ENCODE measurements around the gene MRPL54.

MRPL54 gene

DNA sequence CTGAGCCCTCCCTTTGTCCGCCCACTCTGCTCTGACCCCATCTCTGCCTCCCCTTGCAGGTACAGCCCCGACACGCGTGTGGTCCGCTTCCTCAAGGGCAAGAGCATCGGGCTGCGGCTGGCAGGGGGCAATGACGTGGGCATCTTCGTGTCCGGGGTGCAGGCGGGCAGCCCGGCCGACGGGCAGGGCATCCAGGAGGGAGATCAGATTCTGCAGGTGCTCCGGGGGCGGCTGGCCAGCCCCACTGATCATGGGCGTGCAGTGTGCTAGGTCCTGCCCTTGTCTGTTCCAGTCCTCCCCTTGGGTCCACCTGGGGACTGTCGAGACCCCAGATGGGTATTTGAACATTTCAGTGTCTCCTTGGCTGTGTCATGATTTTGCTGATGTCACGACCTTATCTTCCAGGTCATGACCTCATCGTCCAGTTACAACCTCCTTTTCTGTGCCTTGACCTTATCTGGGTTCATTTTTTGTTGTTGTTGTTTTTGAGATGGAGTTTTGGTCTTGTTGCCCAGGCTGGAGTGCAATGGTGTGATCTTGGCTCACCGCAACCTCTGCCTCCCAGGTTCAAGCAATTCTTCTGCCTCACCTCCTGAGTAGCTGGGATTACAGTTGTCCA lies 26.3 kb upstream of the MRPL54 start:
- no peaks in the 10 kb centered on the region for H3K9me3 Mint-ChIP-seq
- H3K4me1 Mint-ChIP-seq, result no peaks in the 10 kb centered on the region
- no peak overlapping the region for H3K27ac Mint-ChIP-seq
- TF ChIP-seq CTCF (IDR thresholded peaks at IDR 0.05), result no peak
- no peak for DNase-seq
- peaks cover 36% of the 10 kb centered on the region for H3K27me3 Mint-ChIP-seq (ENCODE audit: low read depth, poor library complexity)
- H3K36me3 Mint-ChIP-seq (ENCODE audit: low read depth), result no peaks in the 10 kb centered on the region
- no peak overlapping the region for H3K4me3 Mint-ChIP-seq

DNA sequence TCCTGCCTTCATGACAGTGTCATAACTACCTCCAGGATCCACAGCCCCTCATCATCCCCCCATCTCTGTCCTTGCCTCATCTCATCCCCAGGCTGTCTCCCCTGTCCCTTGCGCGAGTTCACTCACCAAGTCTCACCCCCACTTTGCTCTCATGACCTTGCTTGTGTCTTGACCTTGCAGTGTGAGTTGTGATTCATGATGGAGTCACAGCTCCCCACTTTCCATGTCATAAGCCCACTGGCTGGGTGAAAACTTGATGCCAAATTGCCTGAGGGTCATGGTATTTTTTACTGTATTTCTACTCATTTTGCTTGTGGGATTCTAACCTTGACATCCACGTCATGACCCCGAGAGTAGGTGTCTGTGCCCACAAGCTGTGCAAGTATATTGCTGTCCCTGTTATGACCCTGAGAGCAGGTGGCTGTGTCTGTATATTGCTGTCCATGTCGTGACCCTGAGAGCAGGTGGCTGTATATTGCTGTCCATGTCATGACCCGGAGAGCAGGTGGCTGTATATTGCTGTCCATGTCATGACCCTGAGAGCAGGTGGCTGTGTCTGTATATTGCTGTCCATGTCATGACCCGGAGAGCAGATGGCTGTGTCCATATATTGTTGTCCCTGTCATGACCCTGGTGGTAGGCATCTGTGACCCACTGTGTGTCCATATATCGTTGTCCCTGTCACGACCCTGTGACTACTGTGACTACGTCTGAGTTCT lies 24.8 kb upstream of the MRPL54 start:
- peaks cover 32% of the 10 kb centered on the region for H3K27me3 Mint-ChIP-seq (ENCODE audit: low read depth, poor library complexity)
- no peaks in the 10 kb centered on the region for H3K36me3 Mint-ChIP-seq (ENCODE audit: low read depth)
- TF ChIP-seq CTCF (IDR thresholded peaks at IDR 0.05), result no peak
- H3K27ac Mint-ChIP-seq, result no peak overlapping the region
- no peaks in the 10 kb centered on the region for H3K4me1 Mint-ChIP-seq
- no peak for DNase-seq
- H3K9me3 Mint-ChIP-seq, result no peaks in the 10 kb centered on the region
- H3K4me3 Mint-ChIP-seq, result no peak overlapping the region

- Mint-ChIP-seq H3K27ac (no peak overlapping the region), H3K4me1 (no peaks in the 10 kb centered on the region), H3K9me3 (no peaks in the 10 kb centered on the region), H3K36me3 (ENCODE audit: low read depth) (no peaks in the 10 kb centered on the region), H3K4me3 (no peak overlapping the region), H3K27me3 (ENCODE audit: low read depth, poor library complexity) (peaks cover 28% of the 10 kb centered on the region)
- TF ChIP-seq CTCF (IDR thresholded peaks at IDR 0.05), result no peak
- no peak for DNase-seq
Measured at GRCh38 chr19:3738477-3739220, 23.8 kb upstream of the MRPL54 start.

GRCh38 chr19:3740431-3740830 lies 22.1 kb upstream of the MRPL54 start:
- Mint-ChIP-seq H3K36me3 (ENCODE audit: low read depth) (no peaks in the 10 kb centered on the region), H3K9me3 (no peaks in the 10 kb centered on the region), H3K27ac (no peak overlapping the region), H3K27me3 (ENCODE audit: low read depth, poor library complexity) (peaks cover 23% of the 10 kb centered on the region), H3K4me3 (no peak overlapping the region), H3K4me1 (no peaks in the 10 kb centered on the region)
- TF ChIP-seq CTCF (IDR thresholded peaks at IDR 0.05), result no peak
- no peak for DNase-seq

GRCh38 chr19:3743486-3743885 lies 19.0 kb upstream of the MRPL54 start:
- Mint-ChIP-seq H3K36me3 (ENCODE audit: low read depth) (no peaks in the 10 kb centered on the region), H3K27ac (no peak overlapping the region), H3K4me3 (no peak overlapping the region), H3K4me1 (no peaks in the 10 kb centered on the region), H3K9me3 (no peaks in the 10 kb centered on the region), H3K27me3 (ENCODE audit: low read depth, poor library complexity) (peaks cover 14% of the 10 kb centered on the region)
- no peak for TF ChIP-seq CTCF (IDR thresholded peaks at IDR 0.05)
- DNase-seq, result no peak
